ENCODE results near the gene GPR157.
"Not testable (repeated sequence)": the region's sequence is repeated elsewhere in the genome, so short reads cannot be mapped to it uniquely, and the experiment has no call there.

Gene GPR157

DNA sequence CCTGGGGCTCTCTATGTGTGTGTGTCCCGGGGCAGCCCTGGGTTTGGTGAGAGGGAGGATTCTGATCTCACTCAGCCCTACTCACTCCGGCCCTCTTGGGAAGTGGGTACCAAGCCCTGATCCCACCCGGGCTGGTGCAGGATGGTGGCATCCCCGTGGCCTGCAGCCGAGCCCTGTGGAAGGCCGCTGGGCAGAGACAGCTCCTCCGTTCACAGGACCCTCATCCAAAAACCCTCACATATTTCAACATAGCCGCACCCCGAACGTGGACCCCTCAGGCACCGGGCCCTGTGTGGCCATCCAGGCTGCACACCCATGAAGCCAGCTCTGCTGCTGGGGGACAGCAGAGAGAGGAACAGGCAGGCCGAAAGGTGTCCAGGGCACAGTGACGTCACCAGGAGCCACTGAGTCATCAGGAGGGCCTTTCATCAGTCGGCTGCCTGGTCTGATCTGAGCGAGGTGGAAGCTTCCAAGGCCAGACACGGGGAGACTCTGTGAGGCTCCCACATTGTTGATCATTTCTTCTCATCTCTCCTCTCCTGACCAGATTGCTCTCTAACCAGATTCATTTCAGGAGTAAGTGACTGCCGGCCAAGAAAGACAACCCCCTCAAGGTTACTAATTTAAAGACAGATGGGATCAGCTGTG, 16.2 kb upstream of the GPR157 start:
- Histone ChIP-seq H3K36me3 (ENCODE audit: insufficient read depth, low read length) (no peaks in the 10 kb centered on the region), H3K4me3 (ENCODE audit: low read length, poor library complexity, severe bottlenecking) (no peak overlapping the region), H3K9me2 (replicated peaks; ENCODE audit: low read depth, low read length) (no peaks in the 10 kb centered on the region), H3K79me2 (ENCODE audit: insufficient read depth, low read length) (no peaks in the 10 kb centered on the region), H3K9me3 (ENCODE audit: insufficient read depth, low read depth, low read length) (no peaks in the 10 kb centered on the region), H3F3A (ENCODE audit: low read depth) (no peaks in the 10 kb centered on the region), H3K4me1 (ENCODE audit: insufficient read depth, low read length, poor library complexity, severe bottlenecking) (no peaks in the 10 kb centered on the region), H3K27me3 (ENCODE audit: insufficient read depth, low read length, poor library complexity, severe bottlenecking) (no peaks in the 10 kb centered on the region), H3K9ac (ENCODE audit: low read depth, low read length, poor library complexity, severe bottlenecking) (no peak overlapping the region), H4K20me1 (ENCODE audit: insufficient read depth, low read length, poor library complexity, severe bottlenecking) (no peaks in the 10 kb centered on the region), H3K4me2 (ENCODE audit: low read depth, low read length, poor library complexity, severe bottlenecking) (no peak overlapping the region), H2AFZ (ENCODE audit: low read length) (no peak overlapping the region)
- TF ChIP-seq, protein P1, sequence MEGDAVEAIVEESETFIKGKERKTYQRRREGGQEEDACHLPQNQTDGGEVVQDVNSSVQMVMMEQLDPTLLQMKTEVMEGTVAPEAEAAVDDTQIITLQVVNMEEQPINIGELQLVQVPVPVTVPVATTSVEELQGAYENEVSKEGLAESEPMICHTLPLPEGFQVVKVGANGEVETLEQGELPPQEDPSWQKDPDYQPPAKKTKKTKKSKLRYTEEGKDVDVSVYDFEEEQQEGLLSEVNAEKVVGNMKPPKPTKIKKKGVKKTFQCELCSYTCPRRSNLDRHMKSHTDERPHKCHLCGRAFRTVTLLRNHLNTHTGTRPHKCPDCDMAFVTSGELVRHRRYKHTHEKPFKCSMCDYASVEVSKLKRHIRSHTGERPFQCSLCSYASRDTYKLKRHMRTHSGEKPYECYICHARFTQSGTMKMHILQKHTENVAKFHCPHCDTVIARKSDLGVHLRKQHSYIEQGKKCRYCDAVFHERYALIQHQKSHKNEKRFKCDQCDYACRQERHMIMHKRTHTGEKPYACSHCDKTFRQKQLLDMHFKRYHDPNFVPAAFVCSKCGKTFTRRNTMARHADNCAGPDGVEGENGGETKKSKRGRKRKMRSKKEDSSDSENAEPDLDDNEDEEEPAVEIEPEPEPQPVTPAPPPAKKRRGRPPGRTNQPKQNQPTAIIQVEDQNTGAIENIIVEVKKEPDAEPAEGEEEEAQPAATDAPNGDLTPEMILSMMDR (conservative IDR thresholded peaks at IDR 0.05; ENCODE audit: low read length) = no peak
- TF ChIP-seq EZH2phosphoT487 (IDR thresholded peaks at IDR 0.05; ENCODE audit: borderline replicate concordance) = no peak

DNA sequence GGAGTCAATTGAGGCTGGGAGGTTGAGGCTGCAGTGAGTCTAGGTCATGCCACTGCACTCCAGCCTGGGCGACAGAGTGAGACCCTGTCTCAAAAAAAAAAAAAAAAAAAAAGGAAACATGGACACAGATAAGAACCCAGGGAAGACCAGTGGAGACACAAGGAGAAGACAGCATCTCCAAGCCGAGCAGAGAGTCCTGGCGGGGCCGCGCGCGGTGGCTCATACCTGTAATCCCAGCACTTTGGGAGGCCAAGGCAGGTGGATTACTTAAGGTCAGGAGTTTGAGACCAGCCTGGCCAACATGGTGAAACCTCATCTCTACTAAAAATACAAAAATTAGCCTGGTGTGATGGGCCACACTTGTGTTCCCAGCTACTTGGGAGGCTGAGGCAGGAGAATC, 15.6 kb upstream of the GPR157 start:
- not testable (repeated sequence) for H3K79me2 ChIP-seq (ENCODE audit: insufficient read depth, low read length); H3K4me3 ChIP-seq (ENCODE audit: low read length, poor library complexity, severe bottlenecking); H3K27me3 ChIP-seq (ENCODE audit: insufficient read depth, low read length, poor library complexity, severe bottlenecking); H4K20me1 ChIP-seq (ENCODE audit: insufficient read depth, low read length, poor library complexity, severe bottlenecking); H3K9me2 ChIP-seq (replicated peaks; ENCODE audit: low read depth, low read length); H2AFZ ChIP-seq (ENCODE audit: low read length); H3K4me2 ChIP-seq (ENCODE audit: low read depth, low read length, poor library complexity, severe bottlenecking); H3K9ac ChIP-seq (ENCODE audit: low read depth, low read length, poor library complexity, severe bottlenecking); H3F3A ChIP-seq (ENCODE audit: low read depth); H3K9me3 ChIP-seq (ENCODE audit: insufficient read depth, low read depth, low read length); H3K36me3 ChIP-seq (ENCODE audit: insufficient read depth, low read length); H3K4me1 ChIP-seq (ENCODE audit: insufficient read depth, low read length, poor library complexity, severe bottlenecking)

DNA sequence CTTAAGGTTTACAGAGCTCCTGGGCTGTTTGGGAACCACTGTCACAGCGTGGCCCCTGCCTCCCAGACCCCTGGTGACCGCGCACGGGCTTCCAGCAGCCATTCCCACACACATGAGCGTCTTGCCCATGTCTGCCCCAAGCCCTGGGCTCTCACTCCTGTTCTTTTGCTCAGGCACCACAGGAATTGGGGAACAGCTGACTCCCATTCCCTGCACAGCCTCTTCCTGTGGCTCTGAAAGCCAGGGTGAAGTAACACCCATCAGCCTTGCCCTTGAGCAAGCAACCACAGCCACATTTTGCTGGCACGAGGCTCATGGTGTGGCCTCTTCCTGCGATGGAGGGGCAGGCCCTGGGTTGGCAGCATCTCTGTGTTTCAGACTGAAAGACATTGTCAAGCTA, 14.3 kb upstream of the GPR157 start:
- no peaks in the 10 kb centered on the region for H3K36me3 ChIP-seq (ENCODE audit: insufficient read depth, low read length)
- H3K79me2 ChIP-seq (ENCODE audit: insufficient read depth, low read length) = no peaks in the 10 kb centered on the region
- H3K9me2 ChIP-seq (replicated peaks; ENCODE audit: low read depth, low read length) = no peaks in the 10 kb centered on the region
- H3K4me3 ChIP-seq (ENCODE audit: low read length, poor library complexity, severe bottlenecking) = no peak overlapping the region
- H3K27me3 ChIP-seq (ENCODE audit: insufficient read depth, low read length, poor library complexity, severe bottlenecking) = no peaks in the 10 kb centered on the region
- no peak overlapping the region for H3K4me2 ChIP-seq (ENCODE audit: low read depth, low read length, poor library complexity, severe bottlenecking)
- TF ChIP-seq, protein P1 (conservative IDR thresholded peaks at IDR 0.05; ENCODE audit: low read length) = no peak
- TF ChIP-seq EZH2phosphoT487 (IDR thresholded peaks at IDR 0.05; ENCODE audit: borderline replicate concordance) = no peak
- no peak overlapping the region for H3K9ac ChIP-seq (ENCODE audit: low read depth, low read length, poor library complexity, severe bottlenecking)
- H4K20me1 ChIP-seq (ENCODE audit: insufficient read depth, low read length, poor library complexity, severe bottlenecking) = no peaks in the 10 kb centered on the region
- H3K9me3 ChIP-seq (ENCODE audit: insufficient read depth, low read depth, low read length) = no peaks in the 10 kb centered on the region
- no peaks in the 10 kb centered on the region for H3F3A ChIP-seq (ENCODE audit: low read depth)
- peak overlapping the region; percentile 15; the same call in 1 of the 2 replicates for H2AFZ ChIP-seq (ENCODE audit: low read length)
- H3K4me1 ChIP-seq (ENCODE audit: insufficient read depth, low read length, poor library complexity, severe bottlenecking) = no peaks in the 10 kb centered on the region

DNA sequence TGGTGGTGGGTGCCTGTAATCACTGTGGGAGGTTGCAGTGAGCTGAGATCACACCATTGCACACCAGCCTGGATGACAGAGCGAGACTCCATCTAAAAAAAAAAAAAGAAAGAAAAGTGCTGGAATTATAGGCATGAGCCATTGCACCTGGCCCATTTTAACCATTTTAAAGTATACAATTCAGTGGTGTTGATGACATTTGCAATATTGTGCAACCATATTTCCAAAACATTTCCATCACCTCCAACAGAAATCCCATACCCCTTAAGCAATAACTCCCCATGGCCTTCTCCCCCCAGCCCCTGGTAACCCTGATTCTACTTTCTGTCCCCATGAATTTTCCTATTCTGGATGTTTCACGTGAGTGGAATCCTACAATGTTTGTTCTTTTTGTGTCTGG, 11.0 kb upstream of the GPR157 start:
- Histone ChIP-seq H3K79me2 (ENCODE audit: insufficient read depth, low read length) (no peaks in the 10 kb centered on the region), H2AFZ (ENCODE audit: low read length) (no peak overlapping the region), H3K4me1 (ENCODE audit: insufficient read depth, low read length, poor library complexity, severe bottlenecking) (peaks cover 3% of the 10 kb centered on the region), H3K4me2 (ENCODE audit: low read depth, low read length, poor library complexity, severe bottlenecking) (no peak overlapping the region), H3K27me3 (ENCODE audit: insufficient read depth, low read length, poor library complexity, severe bottlenecking) (no peaks in the 10 kb centered on the region), H4K20me1 (ENCODE audit: insufficient read depth, low read length, poor library complexity, severe bottlenecking) (no peaks in the 10 kb centered on the region), H3K9ac (ENCODE audit: low read depth, low read length, poor library complexity, severe bottlenecking) (no peak overlapping the region), H3F3A (ENCODE audit: low read depth) (no peaks in the 10 kb centered on the region), H3K4me3 (ENCODE audit: low read length, poor library complexity, severe bottlenecking) (no peak overlapping the region), H3K36me3 (ENCODE audit: insufficient read depth, low read length) (no peaks in the 10 kb centered on the region), H3K9me3 (ENCODE audit: insufficient read depth, low read depth, low read length) (no peaks in the 10 kb centered on the region), H3K9me2 (replicated peaks; ENCODE audit: low read depth, low read length) (no peaks in the 10 kb centered on the region)
- TF ChIP-seq, protein P1 (conservative IDR thresholded peaks at IDR 0.05; ENCODE audit: low read length) = no peak
- no peak for TF ChIP-seq EZH2phosphoT487 (IDR thresholded peaks at IDR 0.05; ENCODE audit: borderline replicate concordance)

All from Loucy (cell line).